Stimulated activated CD4-positive, alpha-beta T cell treated with anti-CD3 and anti-CD28 coated beads, Interleukin-12 subunit alpha, Interleukin-12 subunit beta, amount 100 ng/mL, for 48 hours (primary cell): Measurements from ENCODE around the gene COMMD3.
"Not testable (repeated sequence)": the region's sequence is repeated elsewhere in the genome, so short reads cannot be mapped to it uniquely, and the experiment has no call there.

Source experiments
- DNase-seq, 3 donors: peaks; one replicate each; pipeline ENCODE4 v3.0.0-alpha.2; 2020; ENCODE audit warnings: low read depth in 2 of 3, low spot score in 1 of 3

COMMD3 gene

GRCh38 chr10:22338185-22338900 is 22.2 kb downstream of the COMMD3 start:
- DNase-seq: no peak

GRCh38 chr10:22338931-22339330 is 22.7 kb downstream of the COMMD3 start:
- DNase-seq: no peak

GRCh38 chr10:22339761-22340328 is 23.7 kb downstream of the COMMD3 start:
- no peak for DNase-seq

GRCh38 chr10:22340329-22341189 is 24.4 kb downstream of the COMMD3 start:
- no peak for DNase-seq

- no peak for DNase-seq
These were observed 25.2 kb downstream of the COMMD3 start for GRCh38 chr10:22341190-22341925.

- no peak for DNase-seq
These were observed 25.7 kb downstream of the COMMD3 start for GRCh38 chr10:22341926-22342196.

- DNase-seq: no peak
These were observed 26.2 kb downstream of the COMMD3 start for GRCh38 chr10:22342421-22342820.

- DNase-seq: no peak
These were observed 27.5 kb downstream of the COMMD3 start for GRCh38 chr10:22343731-22344130.

GRCh38 chr10:22344249-22344648 is 28.1 kb downstream of the COMMD3 start:
- no peak for DNase-seq

- no peak for DNase-seq
These were observed 28.7 kb downstream of the COMMD3 start for GRCh38 chr10:22344781-22345300.

GRCh38 chr10:22345301-22346095 is 29.3 kb downstream of the COMMD3 start, which contains the start of gene SPAG6:
SPAG6 (plus strand) TSS chr10:22345496; CDS start chr10:22345612, 116 bp downstream.
- no peak for DNase-seq

GRCh38 chr10:22346096-22346661 is 30.0 kb downstream of the COMMD3 start:
- no peak for DNase-seq

- DNase-seq: no peak
These were observed 33.6 kb downstream of the COMMD3 start for GRCh38 chr10:22349755-22350154.

GRCh38 chr10:22351131-22351703 is 35.0 kb downstream of the COMMD3 start:
- no peak for DNase-seq

- no peak for DNase-seq
These were observed 40.2 kb downstream of the COMMD3 start for GRCh38 chr10:22356324-22356873.

- DNase-seq: not testable (repeated sequence)
These were observed 41.6 kb downstream of the COMMD3 start for GRCh38 chr10:22357770-22358169.

GRCh38 chr10:22363305-22363704 is 47.1 kb downstream of the COMMD3 start:
- no peak for DNase-seq

- DNase-seq: no peak
These were observed 48.4 kb downstream of the COMMD3 start for GRCh38 chr10:22364407-22365140.

GRCh38 chr10:22365233-22365632 is 49.0 kb downstream of the COMMD3 start:
- no peak for DNase-seq
